Hematopoietic multipotent progenitor cell (in vitro differentiated cells): ENCODE data around the gene RFWD3. TPM values are rescaled to one million over a fixed set of nuclear protein-coding genes. Genes with fewer than 3 reads are reported as not detected.

Experiments used
- DNase-seq, 3 donors: peaks; one replicate each; pipeline ENCODE4 v3.0.0-alpha.2; 2011 to 2015; ENCODE audit warnings: low read depth in 2 of 3, low spot score in 2 of 3
- total RNA-seq: library from RNA; depleted of rRNA; stranded (reverse); fragments of >200 nt; gene quantifications from one replicate; pipeline ENCODE4 v1.2.3, GENCODE V29; 2012

The RFWD3 gene
- total RNA-seq, 1 donor, result 35.3 TPM

- no peak for DNase-seq
These were observed 82.6 kb downstream of the RFWD3 start for GRCh38 chr16:74583926-74584666.

GRCh38 chr16:74582970-74583369, 83.7 kb downstream of the RFWD3 start:
- DNase-seq, result no peak

GRCh38 chr16:74580833-74581232, 85.8 kb downstream of the RFWD3 start:
- DNase-seq, result no peak

- DNase-seq, result no peak
These were observed 87.8 kb downstream of the RFWD3 start for GRCh38 chr16:74578838-74579237.

- DNase-seq, result no peak
These were observed 88.2 kb downstream of the RFWD3 start for GRCh38 chr16:74578433-74578832.

- DNase-seq, result no peak
These were observed 88.8 kb downstream of the RFWD3 start for GRCh38 chr16:74577882-74578366.

- DNase-seq, result no peak
These were observed 90.7 kb downstream of the RFWD3 start for GRCh38 chr16:74575807-74576643.

- DNase-seq, result no peak
These were observed 91.4 kb downstream of the RFWD3 start for GRCh38 chr16:74575175-74575806.

- no peak for DNase-seq
These were observed 92.5 kb downstream of the RFWD3 start for GRCh38 chr16:74574146-74574545.

- DNase-seq, result no peak
These were observed 93.1 kb downstream of the RFWD3 start for GRCh38 chr16:74573622-74574021.

Other genes with a start within 250 kb of the RFWD3 start
- not detected for gene CLEC18B, start 245.4 kb downstream of the RFWD3 start, total RNA-seq
- gene GLG1, start 59.8 kb downstream of the RFWD3 start, total RNA-seq, result 32.9 TPM
- gene MLKL, start 34.0 kb upstream of the RFWD3 start, total RNA-seq, result 12.7 TPM
- 0.81 TPM for gene FA2H, start 107.9 kb upstream of the RFWD3 start, total RNA-seq